HEK293T (cell line): ENCODE results near the gene MATN4.

Source experiments
- ARNT ChIP-seq: fragments of 450-650 bp; IDR thresholded peaks from 2 replicates; pipeline ENCODE4 v1.6.1; 2017; ENCODE audit warnings: mild to moderate bottlenecking
- CTBP1 ChIP-seq: fragments of 450-650 bp; IDR thresholded peaks from 2 replicates; pipeline ENCODE4 v1.6.1; 2016; ENCODE audit warnings: borderline replicate concordance
- FOXM1 ChIP-seq: fragments of 450-650 bp; IDR thresholded peaks from 2 replicates; pipeline ENCODE4 v1.6.1; 2017; ENCODE audit warnings: mild to moderate bottlenecking, borderline replicate concordance
- HDGF ChIP-seq: fragments of 450-650 bp; IDR thresholded peaks from 2 replicates; pipeline ENCODE4 v1.6.1; 2017; ENCODE audit warnings: antibody characterized with exemption, borderline replicate concordance
- LEF1 ChIP-seq: fragments of 450-650 bp; IDR thresholded peaks from 2 replicates; pipeline ENCODE4 v1.6.1; 2017; ENCODE audit warnings: mild to moderate bottlenecking, borderline replicate concordance
- SP1 ChIP-seq: fragments of 450-650 bp; IDR thresholded peaks from 2 replicates; pipeline ENCODE4 v1.6.1; 2017
- SUZ12 ChIP-seq: fragments of 450-650 bp; IDR thresholded peaks from 2 replicates; pipeline ENCODE4 v1.6.1; 2016; ENCODE audit warnings: mild to moderate bottlenecking
- ZNF384 ChIP-seq: fragments of 450-650 bp; IDR thresholded peaks from 2 replicates; pipeline ENCODE4 v1.6.1; 2016

- TF ChIP-seq ZNF384 (no peak), ARNT (no peak), LEF1 (no peak), SP1 (no peak), FOXM1 (no peak), SUZ12 (no peak), HDGF (no peak), CTBP1 (no peak)
Measured at GRCh38 chr20:45258259-45258658, 49.8 kb downstream of the MATN4 start.
